ENCODE data around the gene CD52.

GRCh38 chr1:26349877-26350244, 32.1 kb downstream of the CD52 start:
- TF ChIP-seq POLR2AphosphoS5 (IDR thresholded peaks at IDR 0.05; ENCODE audit: low read depth, low read length): no peak
- no peak for TF ChIP-seq POU2F2 (IDR thresholded peaks at IDR 0.05; ENCODE audit: low read depth, low read length)
- no peak for TF ChIP-seq TAF1 (IDR thresholded peaks at IDR 0.05; ENCODE audit: low read depth, low read length)
- no peak for TF ChIP-seq POLR2A (IDR thresholded peaks at IDR 0.05; ENCODE audit: low read depth, low read length)
- TF ChIP-seq SPI1 (IDR thresholded peaks at IDR 0.05; ENCODE audit: low read depth, low read length): no peak
